ENCODE results near the gene CDPF1. TPM values are rescaled to one million over a fixed set of nuclear protein-coding genes. Genes with fewer than 3 reads are reported as not detected.

The CDPF1 gene
- total RNA-seq, result 6.3 and 8.6 TPM in 2 replicates

GRCh38 chr22:46250035-46250782 is at the start of gene CDPF1:
Gene CDPF1, minus strand, starts transcription at chr22:46250293. Its CDS starts 2,009 bp downstream, at chr22:46248284.
- intact Hi-C loops (cut with micrococcal nuclease), result loop anchor here (1.0 to 5.0 kb wide), 3 partner anchors 17 to 98 kb away; partner anchors contain the start of genes GTSE1 and PPARA

GRCh38 chr22:46299101-46299500 is 49.0 kb upstream of the CDPF1 start:
- intact Hi-C loops (cut with micrococcal nuclease), result loop anchor here (5.0 to 10.0 kb wide), 2 partner anchors 177 to 984 kb away; no protein-coding TSS in a partner anchor

DNA sequence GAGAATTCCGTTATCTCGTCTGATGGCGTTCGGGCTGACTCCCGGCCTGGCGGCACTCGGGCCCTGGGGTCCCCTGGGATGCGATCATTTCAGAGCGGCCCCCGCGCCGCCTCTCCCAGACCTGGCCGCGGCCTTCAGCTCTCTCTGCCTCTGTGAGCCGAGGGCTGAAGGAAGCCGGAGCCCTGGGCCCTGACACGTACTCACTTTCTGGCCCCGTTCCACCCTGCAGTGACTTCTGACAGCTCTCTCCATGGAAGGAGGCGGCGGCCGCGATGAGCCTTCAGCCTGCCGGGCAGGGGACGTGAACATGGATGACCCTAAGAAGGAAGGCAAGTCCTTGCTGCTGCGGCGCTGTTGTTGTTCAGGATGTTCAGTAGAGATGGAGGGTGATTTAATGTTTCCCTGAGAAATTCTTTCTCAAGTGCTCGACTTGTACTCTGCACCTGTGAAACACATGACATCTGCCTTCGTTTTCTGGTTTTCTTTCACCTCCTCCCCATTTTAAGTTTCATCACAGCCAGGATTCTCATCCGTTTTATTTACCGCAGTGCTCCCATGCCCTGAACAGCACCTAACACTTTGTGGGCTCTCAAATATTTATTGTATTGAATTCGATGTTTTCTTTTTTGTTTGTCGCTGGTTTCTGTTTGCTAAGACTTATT is 47.2 kb upstream of the CDPF1 start:
- intact Hi-C loops (cut with micrococcal nuclease), result loop anchor here (5.0 to 10.0 kb wide), 2 partner anchors 175 to 982 kb away; no protein-coding TSS in a partner anchor

- intact Hi-C loops (cut with micrococcal nuclease), result loop anchor here (1.0 to 10.0 kb wide), 7 partner anchors 29 to 982 kb away; partner anchors contain the start of genes CDPF1 and TRMU
These were observed 46.4 kb upstream of the CDPF1 start, which contains the start of gene GTSE1 for GRCh38 chr22:46296257-46297150. Gene GTSE1, plus strand, starts transcription at chr22:46296870. Its CDS starts 531 bp downstream, at chr22:46297401.

DNA sequence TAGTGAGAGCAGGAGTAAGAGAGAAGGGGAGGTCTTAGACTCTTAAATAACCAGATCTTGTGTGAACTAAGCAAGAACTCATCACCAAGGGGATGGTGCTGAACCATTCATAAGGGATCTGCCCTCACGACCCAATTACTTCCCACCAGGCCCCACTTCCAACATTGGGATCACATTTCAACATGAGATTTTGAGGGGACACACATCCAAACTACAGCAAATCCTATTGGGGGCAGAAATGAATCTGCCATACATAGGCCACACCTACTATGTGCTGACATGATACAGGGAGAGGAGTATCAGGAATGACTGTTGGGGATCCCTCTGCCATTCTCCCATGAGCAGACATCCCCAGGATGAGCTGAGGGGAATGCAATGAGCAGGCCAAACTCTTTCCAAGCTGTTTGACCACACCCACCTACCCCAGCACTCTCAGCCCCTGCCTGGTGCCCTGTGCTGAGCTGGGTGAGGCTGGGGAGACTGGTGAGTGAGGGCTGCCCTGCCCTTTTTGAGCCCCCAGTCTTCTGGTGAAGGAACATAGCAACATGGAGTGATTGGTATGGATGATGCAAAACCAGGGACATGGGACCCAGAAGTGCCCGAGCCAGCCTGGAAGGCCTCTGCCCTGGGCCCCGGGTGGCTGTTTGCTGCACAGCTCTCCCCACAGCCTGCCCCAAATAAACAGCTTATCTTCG is 45.3 kb upstream of the CDPF1 start:
- intact Hi-C loops (cut with micrococcal nuclease), result loop anchor here (5.0 to 10.0 kb wide), 2 partner anchors 173 to 981 kb away; no protein-coding TSS in a partner anchor

- intact Hi-C loops (cut with micrococcal nuclease), result loop anchor here (5.0 to 10.0 kb wide), 2 partner anchors 172 to 980 kb away; no protein-coding TSS in a partner anchor
These were observed 44.7 kb upstream of the CDPF1 start for GRCh38 chr22:46294784-46295183.

DNA sequence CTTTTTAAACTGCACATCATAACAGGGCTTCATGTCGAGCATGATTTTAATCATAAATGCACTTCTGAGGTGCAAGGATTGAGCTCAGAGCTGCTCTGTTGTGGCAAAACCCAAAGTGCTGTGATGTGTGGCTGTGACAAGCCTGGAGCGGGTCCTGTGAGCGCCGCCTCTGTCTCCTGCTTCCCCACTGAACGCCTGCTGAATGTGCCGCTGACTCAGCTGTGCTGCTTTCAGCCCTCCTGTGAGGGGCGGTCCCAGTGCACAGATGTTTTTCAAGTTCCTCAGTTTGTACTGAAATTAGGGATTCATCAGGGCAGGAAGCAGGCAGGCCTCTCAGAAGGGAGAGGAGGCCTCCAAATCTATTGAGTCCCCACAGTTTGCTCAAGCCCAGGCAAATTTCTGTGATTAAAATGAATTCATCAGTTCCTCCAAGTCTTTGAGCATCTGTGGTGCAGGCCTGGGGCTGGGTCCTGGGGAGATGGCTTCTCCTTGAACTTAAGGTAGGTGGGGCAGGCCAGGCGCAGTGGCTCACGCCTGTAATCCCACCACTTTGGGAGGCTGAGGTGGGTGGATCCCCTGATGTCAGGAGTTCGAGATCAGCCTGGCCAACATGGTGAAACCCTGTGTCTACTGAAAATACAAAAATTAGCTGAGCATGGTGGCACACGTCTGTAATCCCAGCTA is 43.6 kb upstream of the CDPF1 start:
- intact Hi-C loops (cut with micrococcal nuclease), result loop anchor here (10.0 kb wide), 1 partner anchor 979 kb away; no protein-coding TSS in a partner anchor

DNA sequence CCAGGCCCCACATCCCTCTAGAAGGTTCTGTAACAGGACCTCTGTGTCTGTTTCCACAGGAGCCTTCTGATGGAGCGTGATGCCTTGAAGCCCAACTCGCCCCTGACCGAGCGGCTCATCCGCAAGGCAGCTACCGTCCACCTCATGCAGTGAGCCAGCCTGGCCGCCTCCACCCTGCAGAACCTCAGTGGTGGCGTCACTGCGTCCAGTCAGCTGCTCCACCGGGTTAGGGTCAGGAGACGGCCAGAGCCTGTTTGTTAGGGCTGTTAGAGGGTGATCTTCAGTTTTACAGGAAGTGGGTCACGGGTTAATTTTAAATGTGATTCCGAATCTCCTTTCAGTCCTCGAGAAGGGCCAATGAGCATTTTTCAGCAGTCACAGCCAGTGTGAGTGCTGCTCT is 42.6 kb upstream of the CDPF1 start:
- intact Hi-C loops (cut with micrococcal nuclease), result loop anchor here (10.0 kb wide), 1 partner anchor 978 kb away; no protein-coding TSS in a partner anchor

- intact Hi-C loops (cut with micrococcal nuclease), result loop anchor here (10.0 kb wide), 1 partner anchor 977 kb away; no protein-coding TSS in a partner anchor
These were observed 42.1 kb upstream of the CDPF1 start for GRCh38 chr22:46292173-46292572.

GRCh38 chr22:46290843-46291785 is 41.0 kb upstream of the CDPF1 start:
- intact Hi-C loops (cut with micrococcal nuclease), result loop anchor here (10.0 kb wide), 1 partner anchor 976 kb away; no protein-coding TSS in a partner anchor

DNA sequence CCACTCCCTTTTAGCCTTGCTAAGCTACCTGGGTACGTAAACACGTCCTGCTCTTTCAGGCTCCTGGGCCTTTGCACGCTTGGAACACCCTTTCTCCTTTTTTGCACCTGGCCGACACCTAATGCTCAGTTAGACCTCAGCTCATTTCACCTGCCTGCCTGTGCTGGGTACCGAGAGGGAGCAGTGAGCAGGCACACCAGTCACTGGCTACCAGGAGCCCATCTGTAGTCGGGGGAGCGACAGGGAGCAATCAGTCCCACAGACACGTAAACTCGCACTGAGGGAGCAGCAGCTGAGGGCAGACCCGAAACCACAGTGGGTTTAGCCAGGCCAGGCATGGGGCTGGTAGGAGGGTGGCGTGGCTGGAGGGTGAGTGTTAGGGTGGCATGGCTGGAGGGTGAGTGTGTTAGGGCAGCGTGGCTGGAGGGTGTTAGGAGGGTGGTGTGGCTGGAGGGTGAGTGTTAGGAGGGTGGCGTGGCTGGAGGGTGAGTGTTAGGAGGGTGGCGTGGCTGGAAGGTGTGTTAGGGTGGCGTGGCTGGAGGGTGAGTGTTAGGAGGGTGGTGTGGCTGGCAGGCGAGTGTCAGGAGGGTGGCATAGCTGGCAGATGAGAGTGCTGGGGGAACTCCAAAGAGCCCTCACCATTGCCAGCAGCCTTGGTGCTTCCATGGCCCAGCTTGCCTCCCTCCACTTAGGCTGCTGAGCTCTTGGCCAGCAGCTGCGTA is 40.2 kb upstream of the CDPF1 start:
- intact Hi-C loops (cut with micrococcal nuclease), result loop anchor here (10.0 kb wide), 1 partner anchor 975 kb away; no protein-coding TSS in a partner anchor

GRCh38 chr22:46289244-46289891 is 39.3 kb upstream of the CDPF1 start:
- intact Hi-C loops (cut with micrococcal nuclease), result no loop called here

GRCh38 chr22:46288846-46289243 is 38.8 kb upstream of the CDPF1 start:
- intact Hi-C loops (cut with micrococcal nuclease), result no loop called here

DNA sequence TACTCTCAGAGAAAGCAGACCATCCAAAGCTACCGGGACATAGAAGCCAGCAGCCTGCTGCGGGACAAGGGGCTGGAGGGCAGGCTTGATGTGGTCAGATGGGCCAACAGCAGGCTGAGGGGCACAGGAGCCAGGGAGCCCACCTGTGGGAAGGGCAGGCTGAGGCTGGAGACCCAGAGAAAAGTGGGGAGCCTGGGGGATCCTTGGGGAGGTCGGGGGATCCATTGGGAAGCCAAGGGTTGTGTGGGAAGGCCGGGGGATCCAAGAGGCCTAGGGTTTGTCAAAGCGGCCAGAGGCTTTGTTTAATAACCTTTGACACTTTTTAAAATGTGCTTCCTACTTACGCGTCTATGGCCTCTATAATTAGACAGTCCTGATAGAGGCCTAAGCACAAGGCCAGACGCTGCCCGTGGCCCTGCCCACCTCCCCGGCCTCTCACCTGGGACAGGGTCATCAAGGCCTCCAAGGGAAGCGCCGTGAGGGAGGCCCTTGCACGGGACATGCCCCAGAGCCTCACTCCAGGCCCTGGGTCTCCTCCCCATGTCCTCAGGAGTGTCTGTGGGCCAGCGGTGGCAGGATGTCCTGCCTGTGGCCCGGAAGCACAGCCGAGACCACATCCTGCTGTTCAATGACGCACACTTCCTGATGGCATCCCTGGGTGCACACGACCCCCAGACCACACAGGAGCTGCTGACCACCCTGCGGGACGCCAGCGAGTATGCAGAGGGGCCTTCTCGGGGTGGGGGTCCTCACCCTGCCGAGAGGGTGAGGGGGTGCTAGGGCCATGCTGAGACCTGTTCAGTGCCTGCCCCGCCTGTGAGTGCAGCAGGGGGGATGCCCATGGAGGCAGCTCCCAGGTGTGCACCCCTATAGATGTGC is 38.0 kb upstream of the CDPF1 start:
- intact Hi-C loops (cut with micrococcal nuclease), result no loop called here

DNA sequence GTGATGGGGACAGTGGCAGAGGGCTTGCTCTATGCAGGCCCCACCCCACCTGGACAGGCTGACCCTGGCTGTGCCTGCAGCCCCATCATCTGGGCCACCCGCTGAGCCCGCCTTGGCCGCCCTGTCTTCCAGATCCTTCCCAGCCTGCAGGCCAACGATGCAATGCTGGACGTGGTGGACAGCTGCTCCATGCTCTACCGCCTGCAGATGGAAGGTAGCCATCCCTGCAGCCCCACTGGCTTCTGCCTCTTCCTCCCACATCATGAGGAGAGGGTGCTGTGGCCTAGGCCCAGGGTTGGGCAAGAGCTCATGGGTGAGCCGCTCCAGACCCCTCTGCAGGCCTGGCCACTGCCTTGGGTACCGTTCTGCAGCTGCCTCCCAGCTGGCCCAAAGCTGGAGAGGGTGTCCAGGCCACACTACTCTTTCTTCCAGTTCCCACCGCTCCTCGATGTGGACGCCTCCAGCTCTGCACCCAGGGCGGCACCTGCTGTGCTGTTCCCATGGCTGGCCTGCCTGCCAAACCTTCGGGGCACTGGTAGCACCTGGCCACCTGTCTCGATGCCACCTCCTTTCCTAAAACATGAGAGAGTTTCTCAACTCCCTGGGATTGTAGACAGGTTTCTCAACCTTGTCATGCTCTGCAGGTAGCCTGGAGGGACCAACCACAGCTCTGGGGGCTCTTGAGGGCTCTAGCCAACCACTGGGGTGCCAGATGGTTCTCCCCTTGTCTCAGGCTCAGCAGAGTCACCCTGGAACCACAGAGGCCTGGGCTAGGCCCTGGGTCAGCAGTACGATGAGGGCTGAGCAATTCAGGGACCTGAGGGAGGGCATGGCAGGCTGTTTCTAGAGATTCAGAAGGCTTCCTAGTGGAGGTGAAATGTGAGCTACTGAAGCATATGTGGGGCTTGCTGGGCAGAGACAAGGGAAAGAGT is 37.1 kb upstream of the CDPF1 start:
- intact Hi-C loops (cut with micrococcal nuclease), result no loop called here
